ENCODE results near the gene FAM200B.

DNA sequence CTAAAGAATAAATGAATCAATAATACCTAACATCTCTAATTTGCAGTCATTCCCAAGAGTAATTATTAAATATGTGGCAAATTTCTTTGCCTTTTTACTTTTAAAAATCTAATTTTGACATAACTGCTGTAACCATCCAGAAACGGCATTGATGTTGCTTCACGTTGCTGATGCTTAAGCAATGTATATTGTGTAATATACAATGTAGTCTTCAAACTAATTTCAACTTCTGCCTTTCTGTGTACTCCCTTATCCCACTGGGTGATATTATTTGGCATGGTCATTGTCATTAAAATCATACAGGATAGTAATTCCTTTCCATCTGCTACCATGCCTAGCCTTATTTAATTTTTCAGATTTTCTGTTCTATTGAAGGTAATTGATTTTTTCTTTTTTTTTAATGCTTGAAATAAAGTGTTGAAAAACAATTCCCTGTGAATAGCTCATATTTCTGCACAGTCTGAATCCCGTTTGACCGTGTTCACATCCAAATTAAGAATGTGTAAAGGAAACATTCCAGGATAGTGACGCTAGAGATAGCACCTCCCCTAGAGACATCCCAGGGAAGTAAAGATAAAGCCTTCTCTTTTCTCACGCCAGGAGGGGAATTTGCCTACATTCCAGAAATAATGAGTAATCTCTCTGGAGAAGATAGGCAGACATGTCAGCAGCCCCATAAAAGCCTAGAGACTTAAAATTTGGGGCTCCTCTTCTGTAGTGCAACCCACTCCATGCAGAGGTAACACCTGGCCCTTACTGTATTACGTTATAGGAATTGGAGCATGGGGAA lies 8.6 kb downstream of the FAM200B start:
- TF ChIP-seq, protein P1, sequence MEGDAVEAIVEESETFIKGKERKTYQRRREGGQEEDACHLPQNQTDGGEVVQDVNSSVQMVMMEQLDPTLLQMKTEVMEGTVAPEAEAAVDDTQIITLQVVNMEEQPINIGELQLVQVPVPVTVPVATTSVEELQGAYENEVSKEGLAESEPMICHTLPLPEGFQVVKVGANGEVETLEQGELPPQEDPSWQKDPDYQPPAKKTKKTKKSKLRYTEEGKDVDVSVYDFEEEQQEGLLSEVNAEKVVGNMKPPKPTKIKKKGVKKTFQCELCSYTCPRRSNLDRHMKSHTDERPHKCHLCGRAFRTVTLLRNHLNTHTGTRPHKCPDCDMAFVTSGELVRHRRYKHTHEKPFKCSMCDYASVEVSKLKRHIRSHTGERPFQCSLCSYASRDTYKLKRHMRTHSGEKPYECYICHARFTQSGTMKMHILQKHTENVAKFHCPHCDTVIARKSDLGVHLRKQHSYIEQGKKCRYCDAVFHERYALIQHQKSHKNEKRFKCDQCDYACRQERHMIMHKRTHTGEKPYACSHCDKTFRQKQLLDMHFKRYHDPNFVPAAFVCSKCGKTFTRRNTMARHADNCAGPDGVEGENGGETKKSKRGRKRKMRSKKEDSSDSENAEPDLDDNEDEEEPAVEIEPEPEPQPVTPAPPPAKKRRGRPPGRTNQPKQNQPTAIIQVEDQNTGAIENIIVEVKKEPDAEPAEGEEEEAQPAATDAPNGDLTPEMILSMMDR (IDR thresholded peaks at IDR 0.05) = no peak
- no peak for TF ChIP-seq POLR2A (IDR thresholded peaks at IDR 0.05)
